Endothelial cell of umbilical vein (primary cell): ENCODE results near the gene RASGRF2.

Experiments used
- CTCF ChIP-seq, 2 donors: IDR thresholded peaks; 1 replicate in 1 of 2; 2 replicates in 1 of 2; pipeline ENCODE4 v1.5.1; 2011; ENCODE audit warnings: low read length in 2 of 2, mild to moderate bottlenecking in 2 of 2, moderate library complexity in 2 of 2, control low read depth in 1 of 2, inconsistent platforms in 1 of 2, low read depth in 1 of 2; ENCODE audit not compliant: insufficient read depth in 1 of 2; ENCODE audit errors: extremely low read depth in 1 of 2
- POLR2A ChIP-seq: IDR thresholded peaks from 2 replicates; pipeline ENCODE4 v1.6.1; 2012; ENCODE audit warnings: low read depth, mild to moderate bottlenecking, control low read depth, low read length

GRCh38 chr5:81023261-81023970 lies 63.3 kb downstream of the RASGRF2 start:
- TF ChIP-seq CTCF (IDR thresholded peaks at IDR 0.05; ENCODE audit: extremely low read depth in 1 of 2, insufficient read depth in 1 of 2, low read depth in 1 of 2, low read length in 2 of 2): no peak
- TF ChIP-seq POLR2A: no peak
